ENCODE measurements around the gene ABCF1.

ABCF1 gene

DNA sequence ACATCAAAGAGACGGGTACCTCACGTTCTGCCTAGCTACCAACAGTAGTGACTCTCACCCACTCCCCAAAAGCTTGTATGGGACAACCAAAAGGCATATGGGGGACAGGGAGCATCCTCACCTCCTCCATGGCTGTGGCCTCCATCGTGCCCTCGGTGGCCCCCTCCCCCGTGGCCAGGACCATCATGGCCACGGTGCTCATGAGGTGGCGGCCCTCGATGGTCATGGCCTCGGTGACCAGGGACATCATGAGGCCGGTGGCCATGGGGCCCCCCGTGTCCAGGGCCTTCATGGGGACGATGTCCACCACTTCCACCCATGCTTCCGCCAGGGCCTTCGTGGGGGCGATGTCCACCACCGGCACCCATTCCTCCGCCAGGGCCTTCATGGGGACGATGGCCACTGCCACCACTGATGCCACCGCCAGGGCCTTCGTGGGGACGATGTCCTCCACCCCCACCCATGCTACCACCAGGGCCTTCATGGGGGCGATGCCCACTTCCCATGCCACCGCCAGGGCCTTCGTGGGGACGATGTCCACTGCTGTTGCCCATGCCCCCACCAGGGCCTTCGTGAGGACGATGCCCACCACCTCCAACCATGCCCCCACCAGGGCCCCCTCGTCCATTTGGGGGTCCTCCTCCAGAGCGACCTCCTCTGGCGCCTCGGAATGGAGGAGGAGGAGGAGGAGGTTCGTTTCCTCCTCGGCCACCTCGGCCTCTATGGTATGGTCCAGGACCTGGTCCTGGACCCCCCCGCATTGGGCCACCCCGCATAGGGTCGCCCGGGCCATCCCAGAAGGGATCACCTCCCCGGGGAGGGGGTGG lies 30.8 kb downstream of the ABCF1 start:
- no peak for DNase-seq (ENCODE audit: low read depth)

DNA sequence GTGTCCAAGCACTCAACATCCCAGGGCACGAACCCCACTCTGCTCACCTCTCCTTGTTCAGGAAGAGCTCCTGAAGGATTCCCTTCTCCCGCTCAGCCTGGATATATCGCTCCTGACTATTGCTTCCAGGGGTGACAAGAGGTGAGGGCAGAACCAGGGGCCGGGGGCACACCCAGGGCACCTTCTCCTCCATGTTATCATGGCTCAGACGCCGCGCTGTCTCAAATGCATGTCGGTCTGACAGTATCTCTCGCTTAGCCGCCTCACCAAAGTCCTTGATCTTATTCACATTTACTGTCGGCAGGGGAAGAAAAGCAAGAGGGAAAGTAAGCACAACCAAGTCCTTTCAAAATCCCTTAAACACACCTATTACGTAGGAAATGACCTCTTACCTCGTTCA lies 32.7 kb downstream of the ABCF1 start:
- DNase-seq (ENCODE audit: low read depth), result no peak

- no peak for DNase-seq (ENCODE audit: low read depth)
Observed at GRCh38 chr6:30610065-30610464, 38.8 kb downstream of the ABCF1 start.

DNA sequence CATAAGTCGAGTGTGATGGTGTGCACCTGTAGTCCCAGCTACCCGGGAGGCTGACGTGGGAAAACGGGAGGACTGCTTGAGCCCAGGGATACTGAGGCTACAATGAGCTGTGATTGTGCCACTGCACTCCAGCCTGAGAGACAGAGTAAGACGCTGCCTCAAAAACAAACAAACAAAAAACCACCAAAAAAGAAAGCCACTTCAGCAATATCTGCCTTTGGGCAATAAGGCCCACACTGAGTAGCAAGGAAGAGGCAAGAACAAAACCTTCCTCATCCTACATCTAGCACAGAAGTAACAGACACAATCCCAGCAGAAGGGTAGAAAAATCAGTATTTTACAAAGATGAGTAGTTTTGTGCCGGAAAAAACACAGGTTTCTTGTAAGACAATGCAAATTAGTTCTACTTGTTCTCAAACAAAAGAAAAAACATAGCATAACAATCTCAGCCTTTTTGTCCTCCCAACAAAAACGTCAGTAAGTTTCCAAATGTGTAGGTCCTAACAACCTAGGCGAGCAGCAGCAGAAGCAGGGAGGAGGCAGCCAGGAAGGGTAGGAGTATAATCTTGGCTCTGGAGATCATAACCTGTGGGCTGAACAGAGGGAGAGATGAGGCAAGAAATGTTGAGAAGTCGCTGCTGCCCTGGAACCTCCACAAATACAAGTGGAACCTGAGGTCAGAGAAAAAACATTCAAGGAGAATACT lies 40.1 kb downstream of the ABCF1 start:
- DNase-seq (ENCODE audit: low read depth), result no peak

DNA sequence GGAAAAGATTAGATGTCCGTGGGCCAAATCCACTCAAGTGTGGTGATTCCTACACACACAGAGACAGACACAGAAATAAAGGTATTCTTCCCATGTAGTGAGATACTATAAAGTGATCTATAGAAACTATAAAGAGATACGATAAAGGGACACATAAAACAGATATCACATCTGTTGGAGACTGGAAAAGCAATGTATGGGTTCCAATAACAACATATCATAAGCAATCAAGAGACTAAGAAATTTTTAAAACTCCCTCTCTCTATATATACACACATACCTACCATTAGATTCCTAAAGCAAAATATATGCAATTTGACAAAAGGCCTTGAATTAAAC lies 40.6 kb downstream of the ABCF1 start:
- DNase-seq (ENCODE audit: low read depth), result no peak

DNA sequence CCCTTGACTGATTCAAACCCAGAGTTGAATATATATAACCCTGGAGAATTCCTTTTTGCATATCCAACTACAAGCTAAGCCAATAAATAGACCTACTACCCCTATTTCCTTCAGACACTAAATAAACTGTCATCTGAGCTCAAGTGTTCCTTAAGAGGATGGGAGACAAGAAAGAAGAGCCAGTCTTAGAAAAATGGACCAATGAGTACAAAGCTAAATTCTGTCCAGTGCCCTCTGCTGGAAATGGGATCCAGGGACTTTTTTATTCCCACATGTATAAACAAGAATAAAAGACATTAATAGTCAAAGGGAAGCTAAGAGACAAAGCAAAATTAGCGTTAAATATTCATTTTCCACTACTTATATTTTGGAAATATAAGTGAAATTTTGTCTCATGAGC lies 41.0 kb downstream of the ABCF1 start:
- no peak for DNase-seq (ENCODE audit: low read depth)

GRCh38 chr6:30612687-30613248 lies 41.5 kb downstream of the ABCF1 start:
- DNase-seq (ENCODE audit: low read depth), result no peak

- DNase-seq (ENCODE audit: low read depth), result no peak
Observed at GRCh38 chr6:30613251-30614043, 42.2 kb downstream of the ABCF1 start.

DNA sequence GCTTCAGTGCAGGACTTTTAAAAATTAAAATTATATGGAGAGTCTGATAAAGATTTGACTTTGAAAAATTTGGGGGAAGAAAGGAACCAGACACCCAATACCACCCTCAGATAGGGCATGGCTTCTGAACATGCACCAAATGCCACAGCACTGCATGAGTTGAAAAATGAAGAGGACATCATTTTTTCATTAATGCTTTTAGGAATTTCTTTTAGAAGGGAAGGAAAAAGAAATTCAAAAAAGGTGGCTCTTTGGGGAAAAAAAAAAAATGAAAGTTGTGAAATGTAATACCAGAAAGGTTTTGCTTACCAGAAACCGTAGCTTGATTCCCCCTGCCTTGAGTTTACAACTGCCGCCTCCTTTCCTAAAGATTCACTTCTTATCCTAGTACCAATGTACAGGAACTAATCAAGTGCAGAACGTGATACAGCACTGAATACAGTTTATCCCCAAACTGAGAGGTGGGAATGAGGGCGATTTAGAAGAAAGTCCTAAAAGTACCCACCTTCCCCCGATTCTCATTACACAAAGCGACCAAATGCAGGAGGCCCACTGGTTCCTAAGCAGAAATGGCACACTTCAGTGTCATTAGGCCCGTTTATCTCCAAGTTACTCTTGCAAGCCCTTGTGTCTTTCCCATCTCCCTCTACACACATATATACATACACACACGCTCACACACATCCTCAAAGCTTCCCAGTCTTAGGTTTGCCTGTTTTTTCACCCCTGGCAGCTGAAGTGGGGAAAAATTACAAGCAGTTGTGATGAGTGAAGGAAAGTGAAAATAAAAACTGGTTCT lies 43.0 kb downstream of the ABCF1 start:
- no peak for DNase-seq (ENCODE audit: low read depth)

DNA sequence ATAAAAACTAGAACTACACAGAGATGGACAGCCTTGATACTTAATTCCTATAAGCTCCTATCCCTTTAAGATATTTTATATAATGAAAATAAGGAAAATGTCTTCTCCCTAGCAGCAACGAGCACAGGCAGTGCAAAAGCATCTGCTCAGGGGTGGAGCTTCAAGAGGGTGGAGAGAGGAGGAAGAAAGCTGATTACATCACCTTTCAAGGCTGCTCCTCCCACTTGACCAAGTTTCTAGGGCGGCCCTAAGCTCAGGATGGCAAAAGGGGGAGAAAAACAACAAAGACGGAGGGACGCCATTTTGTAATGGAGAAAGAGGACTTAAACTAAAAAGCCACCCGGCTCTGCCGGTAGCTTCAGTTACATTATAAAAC lies 43.6 kb downstream of the ABCF1 start:
- DNase-seq (ENCODE audit: low read depth), result peak; percentile 98

GRCh38 chr6:30615219-30615957 lies 44.1 kb downstream of the ABCF1 start:
- peak; percentile 51 for DNase-seq (ENCODE audit: low read depth)

DNA sequence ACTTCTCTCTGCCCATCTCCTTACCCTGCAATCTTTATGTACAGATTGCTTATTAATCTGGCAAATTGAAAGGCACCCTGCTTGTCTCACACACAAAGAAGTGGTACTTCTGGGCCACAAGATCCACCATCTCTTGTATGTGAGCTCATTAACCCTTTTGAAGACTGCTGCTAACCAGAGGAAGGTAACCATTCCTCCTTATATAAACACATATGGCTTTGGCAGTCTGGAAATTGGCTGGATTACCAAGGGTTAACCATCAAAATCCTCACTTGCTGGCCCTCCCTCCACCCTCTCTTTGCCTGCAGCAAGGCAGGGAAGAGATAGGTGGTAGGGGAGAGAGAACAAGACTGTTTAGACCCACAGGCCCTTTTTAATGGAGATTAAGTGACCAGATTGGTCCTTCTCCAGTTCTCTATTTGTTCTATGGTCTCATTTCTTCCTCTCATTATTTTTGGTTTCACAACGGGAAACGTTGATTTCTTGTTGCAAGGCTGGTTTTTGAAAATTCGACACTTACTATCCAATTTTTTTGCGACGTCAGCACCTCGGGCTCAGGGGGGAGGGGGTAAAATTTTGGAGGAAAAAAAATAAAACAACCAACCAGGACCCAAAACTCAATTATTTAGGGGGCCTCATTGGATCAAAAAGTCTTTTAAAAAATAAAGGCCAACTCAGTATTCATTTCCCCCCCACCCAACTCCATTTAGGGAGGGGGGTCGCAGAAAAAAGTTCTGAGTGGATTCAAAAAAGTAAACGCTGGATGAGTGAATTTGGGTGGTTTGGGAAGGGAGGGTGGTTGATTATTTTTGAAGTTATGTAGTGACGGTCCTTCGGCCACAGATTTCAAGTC lies 44.9 kb downstream of the ABCF1 start:
- no peak for DNase-seq (ENCODE audit: low read depth)

GRCh38 chr6:30616811-30617564 lies 45.7 kb downstream of the ABCF1 start, which contains the start of gene PPP1R10:
Gene PPP1R10, minus strand, starts transcription at chr6:30617243. Its CDS starts 7,299 bp downstream, at chr6:30609944.
- DNase-seq (ENCODE audit: low read depth), result peak; percentile 100

DNA sequence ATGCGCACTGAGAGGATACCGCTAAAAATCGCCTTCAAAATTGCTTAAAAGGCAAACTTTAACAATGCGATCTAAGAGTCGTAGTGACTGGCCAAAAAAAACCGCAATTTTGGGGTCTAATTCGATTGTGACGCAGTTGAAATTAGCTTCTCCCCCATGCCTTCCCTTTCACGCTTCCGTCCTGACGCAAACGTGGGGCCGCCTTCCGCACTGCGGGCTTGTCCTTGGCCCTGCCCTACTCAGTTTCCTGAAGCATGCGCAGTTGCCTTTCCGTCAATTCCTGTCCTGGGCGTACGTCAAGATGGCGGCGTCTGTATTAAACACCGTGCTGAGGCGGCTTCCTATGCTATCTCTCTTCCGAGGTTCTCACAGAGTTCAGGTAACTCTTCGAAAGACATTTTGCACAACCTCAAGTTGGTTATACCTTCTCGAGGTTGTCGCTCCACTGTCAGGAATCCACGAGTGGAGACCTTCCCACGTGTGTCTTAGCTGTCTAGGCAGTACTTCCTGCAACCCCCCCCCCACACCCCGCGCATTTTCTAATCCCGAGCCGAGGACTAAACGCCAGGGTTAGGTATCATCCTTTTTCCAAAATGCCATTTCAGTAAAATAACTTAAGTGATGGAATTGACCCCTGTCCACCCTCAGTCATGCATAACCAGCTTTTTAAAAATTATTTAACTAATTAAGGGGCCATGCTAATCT lies 46.5 kb downstream of the ABCF1 start, which contains the start of gene MRPS18B:
Gene MRPS18B, plus strand, starts transcription at position 276 of the 705 bp plus-strand sequence. Its CDS starts 26 bp downstream, at position 302.
- peak; percentile 98 for DNase-seq (ENCODE audit: low read depth)

DNA sequence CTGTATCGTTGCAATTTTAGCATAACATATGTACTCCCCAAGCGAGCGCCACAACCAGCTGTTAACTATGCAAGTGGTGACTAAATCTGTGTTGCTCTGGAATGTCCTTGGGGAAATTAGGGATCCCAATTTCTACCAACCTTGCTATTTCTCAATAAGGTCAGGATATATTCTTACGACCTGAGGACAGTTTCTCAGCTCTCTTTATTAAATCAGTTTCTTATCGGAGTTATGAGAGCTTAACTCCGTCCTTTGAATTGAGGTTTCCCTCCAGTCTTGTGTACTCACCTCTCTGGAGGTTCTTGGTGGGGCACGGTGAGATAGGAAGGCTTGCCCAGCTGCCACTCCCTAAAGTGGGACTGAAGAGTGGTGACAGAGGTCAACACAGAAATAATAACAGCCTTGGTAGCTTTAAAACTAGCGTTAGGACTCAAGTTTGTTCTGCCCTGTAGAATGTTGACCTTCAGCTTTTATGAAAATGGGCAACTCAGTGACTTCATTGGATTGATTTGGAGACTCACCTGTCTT lies 47.1 kb downstream of the ABCF1 start:
- DNase-seq (ENCODE audit: low read depth), result no peak

DNA sequence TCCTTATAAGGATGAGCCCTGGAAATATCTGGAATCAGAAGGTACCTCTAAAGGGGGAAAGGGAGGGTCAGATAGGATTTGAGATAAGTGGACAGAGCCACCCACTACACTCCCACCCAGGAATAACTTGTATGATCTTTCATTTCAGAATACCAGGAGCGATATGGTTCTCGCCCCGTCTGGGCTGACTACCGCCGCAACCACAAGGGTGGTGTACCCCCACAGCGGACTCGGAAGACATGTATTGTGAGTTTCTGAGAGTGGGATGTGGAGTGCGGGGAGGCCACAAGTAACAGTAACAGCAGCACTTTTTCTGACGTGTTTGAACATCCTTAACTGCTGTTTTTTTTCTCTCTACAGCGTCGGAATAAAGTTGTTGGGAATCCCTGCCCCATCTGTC lies 48.3 kb downstream of the ABCF1 start:
- no peak for DNase-seq (ENCODE audit: low read depth)

- DNase-seq (ENCODE audit: low read depth), result no peak
Observed at GRCh38 chr6:30625511-30625910, 54.3 kb downstream of the ABCF1 start.

Data from stromal cell of bone marrow (primary cell).